Cardiac muscle cell (in vitro differentiated cells and primary cell): Measurements from ENCODE around the gene FOXF2. TPM values are rescaled to one million over a fixed set of nuclear protein-coding genes. Genes with fewer than 3 reads are reported as not detected.

ENCODE experiments used
- DNase-seq, 2 donors: peaks; one replicate each; pipeline versions ENCODE4 v3.0.0 to v3.0.0-alpha.2; 2010 to 2017; ENCODE audit warnings: low read depth in 1 of 2, low spot score in 1 of 2
- H3K27ac ChIP-seq: fragments of 200-600 bp; sonication (generic); 2 replicates; pipeline ENCODE4 v1.5.1; 2016
- H3K27me3 ChIP-seq: fragments of 200-600 bp; sonication (generic); 2 replicates; pipeline ENCODE4 v1.6.0; 2016; ENCODE audit warnings: control low read depth
- H3K36me3 ChIP-seq: fragments of 200-600 bp; sonication (generic); 2 replicates; pipeline ENCODE4 v1.5.1; 2016; ENCODE audit warnings: control low read depth
- H3K4me1 ChIP-seq: fragments of 200-600 bp; sonication (generic); 2 replicates; pipeline ENCODE4 v1.8.1; 2017; ENCODE audit warnings: low read depth, mild to moderate bottlenecking, mixed run types
- H3K4me3 ChIP-seq: fragments of 200-600 bp; sonication (generic); 2 replicates; pipeline ENCODE4 v1.5.1; 2016; ENCODE audit warnings: mild to moderate bottlenecking
- H3K9me3 ChIP-seq: fragments of 200-600 bp; sonication (generic); 2 replicates; pipeline ENCODE4 v1.5.1; 2017; ENCODE audit warnings: low read depth, mild to moderate bottlenecking, control low read depth
- CTCF ChIP-seq: IDR thresholded peaks from 2 replicates; pipeline ENCODE4 v1.5.1; 2012; ENCODE audit warnings: low read depth, mild to moderate bottlenecking, low read length
- polyA plus RNA-seq: library from polyadenylated mRNA; unstranded; fragments of >200 nt; fragmentation: Nextera tagmentation; extraction: Ambion mirVana; gene quantifications from 2 replicates; pipeline ENCODE4 v1.2.1, GENCODE V29; 2016
- total RNA-seq: library from RNA; depleted of rRNA; stranded (reverse); fragments of >200 nt; gene quantifications from 2 replicates; pipeline ENCODE4 v1.2.3, GENCODE V29; 2016

Gene FOXF2
- total and polyA plus RNA-seq, 2 experiments from 2014 or later: 0.09 to 0.16 TPM

GRCh38 chr6:1379017-1379787 lies 10.2 kb upstream of the FOXF2 start:
- peaks cover 8% of the 10 kb centered on the region for H3K4me1 ChIP-seq
- no peaks in the 10 kb centered on the region for H3K36me3 ChIP-seq
- H3K9me3 ChIP-seq: no peaks in the 10 kb centered on the region
- no peak for DNase-seq
- H3K27ac ChIP-seq: no peak overlapping the region
- H3K4me3 ChIP-seq: no peak overlapping the region
- H3K27me3 ChIP-seq: peaks cover 100% of the 10 kb centered on the region
- TF ChIP-seq CTCF: no peak

- H3K4me3 ChIP-seq: no peak overlapping the region
- TF ChIP-seq CTCF: no peak
Measured at GRCh38 chr6:1379788-1380147, 9.6 kb upstream of the FOXF2 start.

GRCh38 chr6:1380625-1381427 lies 8.6 kb upstream of the FOXF2 start:
- H3K27me3 ChIP-seq: peaks cover 100% of the 10 kb centered on the region
- H3K4me1 ChIP-seq: peaks cover 8% of the 10 kb centered on the region
- DNase-seq: no peak
- no peaks in the 10 kb centered on the region for H3K9me3 ChIP-seq
- no peak overlapping the region for H3K27ac ChIP-seq
- H3K4me3 ChIP-seq: no peak overlapping the region
- TF ChIP-seq CTCF: no peak
- H3K36me3 ChIP-seq: no peaks in the 10 kb centered on the region

More at GRCh38 chr6:1379788-1380147, 9.6 kb upstream of the FOXF2 start:
- Histone ChIP-seq H3K9me3 (no peaks in the 10 kb centered on the region), H3K4me1 (peaks cover 8% of the 10 kb centered on the region), H3K27me3 (peaks cover 100% of the 10 kb centered on the region), H3K27ac (no peak overlapping the region), H3K36me3 (no peaks in the 10 kb centered on the region)
- DNase-seq: no peak

GRCh38 chr6:1381481-1382330 lies 7.7 kb upstream of the FOXF2 start:
- peak; percentile 66 for TF ChIP-seq CTCF
- DNase-seq: peak; percentile 38 to 78

GRCh38 chr6:1382331-1382882 lies 7.0 kb upstream of the FOXF2 start:
- no peaks in the 10 kb centered on the region for H3K36me3 ChIP-seq
- H3K27me3 ChIP-seq: peaks cover 100% of the 10 kb centered on the region
- no peaks in the 10 kb centered on the region for H3K9me3 ChIP-seq
- DNase-seq: no peak
- no peak overlapping the region for H3K27ac ChIP-seq
- no peak overlapping the region for H3K4me3 ChIP-seq
- peaks cover 8% of the 10 kb centered on the region for H3K4me1 ChIP-seq
- TF ChIP-seq CTCF: no peak

More at GRCh38 chr6:1381481-1382330, 7.7 kb upstream of the FOXF2 start:
- H3K27ac ChIP-seq: no peak overlapping the region
- H3K4me3 ChIP-seq: no peak overlapping the region
- H3K9me3 ChIP-seq: no peaks in the 10 kb centered on the region
- no peaks in the 10 kb centered on the region for H3K36me3 ChIP-seq
- peaks cover 100% of the 10 kb centered on the region for H3K27me3 ChIP-seq
- H3K4me1 ChIP-seq: peaks cover 8% of the 10 kb centered on the region
